Spleen (tissue), 7 donors: ENCODE data around the gene ELFN2.

ENCODE experiments used
- CTCF ChIP-seq, 11 experiments: fragments of 200-600 bp in 7 of 11; fragments of 450-650 bp in 4 of 11; sonication (generic) in 4 of 11; IDR thresholded peaks in 8 of 11; conservative IDR thresholded peaks in 3 of 11; 1 replicate in 7 of 11; 2 replicates in 4 of 11; pipeline versions ENCODE4 v1.4.0 to v1.8.0; 2016 to 2021; ENCODE audit warnings: antibody characterized with exemption in 11 of 11, inconsistent platforms in 4 of 11, mild to moderate bottlenecking in 1 of 11
- POLR2A ChIP-seq, 3 donors: fragments of 450-650 bp; IDR thresholded peaks; one replicate each; pipeline ENCODE4 v1.5.1; 2017; ENCODE audit warnings: antibody characterized with exemption in 3 of 3, mild to moderate bottlenecking in 1 of 3
- donor health status: DM: no; HTN: no; CAD: no; lungs with moderate emphysema.
- donor health status: DM: no; HTN: no; CAD: no.
- donor health status: DM: no; HTN: no; CAD: no.

GRCh38 chr22:37358386-37358785 lies 68.9 kb downstream of the ELFN2 start:
- no peak for TF ChIP-seq CTCF (IDR thresholded peaks at IDR 0.05 in 8 of 11, conservative IDR thresholded peaks at IDR 0.05 in 3 of 11)
- TF ChIP-seq POLR2A (IDR thresholded peaks at IDR 0.05): no peak
